ENCODE data around the gene NRIP1. TPM values are rescaled to one million over a fixed set of nuclear protein-coding genes. Genes with fewer than 3 reads are reported as not detected.

Gene NRIP1
- total and polyA plus RNA-seq, 2 donors (not counting 1 experiment from before 2014, with no cell fraction given), result 3.3 to 32.1 TPM

DNA sequence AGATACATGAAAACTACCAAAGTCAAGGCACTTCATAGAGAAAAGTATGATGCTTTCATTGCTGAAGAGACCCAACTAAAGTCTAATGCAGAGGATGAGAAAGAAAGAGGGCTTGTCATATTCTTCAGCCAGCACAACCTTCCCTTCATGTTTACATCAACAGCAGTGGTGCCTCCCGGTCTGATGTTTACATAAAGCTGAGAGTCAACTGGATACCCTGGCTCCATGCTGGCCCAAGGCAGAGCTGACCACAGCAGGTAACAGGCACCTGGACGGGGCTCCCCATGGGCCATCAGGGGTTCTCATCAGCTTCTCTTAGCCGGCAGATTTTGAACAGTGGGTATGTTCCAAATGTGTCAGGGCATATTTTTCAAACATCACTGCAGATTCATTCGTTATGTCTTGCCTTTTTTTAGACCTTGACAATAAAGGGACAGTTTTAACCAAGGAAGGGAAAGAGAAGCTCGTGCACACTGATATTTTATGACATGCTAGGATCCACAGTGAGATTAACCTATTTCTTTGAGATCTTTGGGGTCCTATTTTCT, 117.1 kb downstream of the NRIP1 start:
- ATAC-seq (ENCODE audit: low read depth) (no peak), DNase-seq (no peak)
- Histone ChIP-seq H3K4me2 (replicated peaks; ENCODE audit: low read depth, low read length, poor library complexity, severe bottlenecking) (no peak overlapping the region), H4K20me1 (ENCODE audit: control insufficient read depth, insufficient read depth, low read length, poor library complexity, severe bottlenecking) (no peaks in the 10 kb centered on the region), H3K27me3 (replicated peaks in 1 of 4; ENCODE audit: control extremely low read depth in 1 of 4, control insufficient read depth in 3 of 4, insufficient read depth in 4 of 4, low read length in 3 of 4) (no peaks in the 10 kb centered on the region), H3K4me3 (ENCODE audit: control extremely low read depth in 1 of 5, extremely low read depth in 1 of 5, insufficient read depth in 1 of 5, low read depth in 2 of 5, low read length in 4 of 5) (no peak overlapping the region), H3K36me3 (replicated peaks in 1 of 2; ENCODE audit: control extremely low read depth in 1 of 2, control insufficient read depth in 1 of 2, extremely low read depth in 1 of 2, insufficient read depth in 2 of 2, low read length in 1 of 2) (no peaks in the 10 kb centered on the region), H3K79me2 (ENCODE audit: control insufficient read depth, insufficient read depth, low read length) (no peaks in the 10 kb centered on the region), H2AFZ (ENCODE audit: insufficient read depth, low read depth, low read length, poor library complexity, severe bottlenecking) (no peak overlapping the region), H3K9me3 (ENCODE audit: control extremely low read depth in 1 of 3, control insufficient read depth in 2 of 3, insufficient read depth in 1 of 3, low read length in 2 of 3) (peaks cover 0 to 4% (median 2%) of the 10 kb centered on the region in 3 donors), H3K27ac (ENCODE audit: low read length in 2 of 2) (no peak overlapping the region), H3K4me1 (ENCODE audit: control insufficient read depth in 2 of 2, insufficient read depth in 2 of 2, low read length in 2 of 2) (no peaks in the 10 kb centered on the region), H3K9ac (ENCODE audit: low read length) (no peak overlapping the region)
- WGBS (ENCODE audit: insufficient coverage), result 100% methylated on average over 1 of the region's 5 CpGs
- intact Hi-C loops (cut with micrococcal nuclease), result no loop called here
- Mint-ChIP-seq H3K4me1 (no peaks in the 10 kb centered on the region), H3K9me3 (ENCODE audit: insufficient read depth) (peaks cover 2% of the 10 kb centered on the region), H3K27me3 (no peaks in the 10 kb centered on the region), H3K4me3 (no peak overlapping the region), H3K27ac (no peak overlapping the region)
- POLR2A ChIA-PET, result no interaction called here
- TF ChIP-seq EZH2 (IDR thresholded peaks at IDR 0.05; ENCODE audit: borderline replicate concordance, insufficient read depth, low read depth, low read length, poor library complexity, severe bottlenecking), result no peak
- TF ChIP-seq, protein P1, sequence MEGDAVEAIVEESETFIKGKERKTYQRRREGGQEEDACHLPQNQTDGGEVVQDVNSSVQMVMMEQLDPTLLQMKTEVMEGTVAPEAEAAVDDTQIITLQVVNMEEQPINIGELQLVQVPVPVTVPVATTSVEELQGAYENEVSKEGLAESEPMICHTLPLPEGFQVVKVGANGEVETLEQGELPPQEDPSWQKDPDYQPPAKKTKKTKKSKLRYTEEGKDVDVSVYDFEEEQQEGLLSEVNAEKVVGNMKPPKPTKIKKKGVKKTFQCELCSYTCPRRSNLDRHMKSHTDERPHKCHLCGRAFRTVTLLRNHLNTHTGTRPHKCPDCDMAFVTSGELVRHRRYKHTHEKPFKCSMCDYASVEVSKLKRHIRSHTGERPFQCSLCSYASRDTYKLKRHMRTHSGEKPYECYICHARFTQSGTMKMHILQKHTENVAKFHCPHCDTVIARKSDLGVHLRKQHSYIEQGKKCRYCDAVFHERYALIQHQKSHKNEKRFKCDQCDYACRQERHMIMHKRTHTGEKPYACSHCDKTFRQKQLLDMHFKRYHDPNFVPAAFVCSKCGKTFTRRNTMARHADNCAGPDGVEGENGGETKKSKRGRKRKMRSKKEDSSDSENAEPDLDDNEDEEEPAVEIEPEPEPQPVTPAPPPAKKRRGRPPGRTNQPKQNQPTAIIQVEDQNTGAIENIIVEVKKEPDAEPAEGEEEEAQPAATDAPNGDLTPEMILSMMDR (IDR thresholded peaks at IDR 0.05), result no peak
- CTCF ChIA-PET, result no interaction called here

DNA sequence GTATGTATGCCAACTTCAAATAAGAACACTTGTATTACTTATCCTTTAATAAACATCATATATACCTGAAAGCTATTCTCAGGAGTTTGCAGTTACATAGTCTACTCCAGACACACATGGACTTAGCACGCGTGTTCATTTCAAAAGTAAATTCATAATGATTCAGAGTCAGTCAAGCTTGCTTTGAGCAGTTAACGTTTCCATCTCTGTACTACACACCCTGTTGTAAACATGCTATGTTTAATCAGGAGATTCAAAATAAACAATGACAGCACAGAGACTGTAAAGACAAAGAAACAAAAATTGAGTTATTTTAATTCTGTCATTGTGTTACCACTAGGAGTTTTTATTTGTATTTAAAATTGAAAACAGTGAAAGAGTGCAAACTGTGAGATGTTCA, 119.6 kb downstream of the NRIP1 start:
- H3K4me3 Mint-ChIP-seq, result no peak overlapping the region
- CTCF ChIA-PET, result no interaction called here
- no peak for TF ChIP-seq EZH2 (IDR thresholded peaks at IDR 0.05; ENCODE audit: borderline replicate concordance, insufficient read depth, low read depth, low read length, poor library complexity, severe bottlenecking)
- TF ChIP-seq, protein P1 (IDR thresholded peaks at IDR 0.05), result no peak
- DNase-seq, result no peak
- H3K27me3 Mint-ChIP-seq, result no peaks in the 10 kb centered on the region
- no peak for ATAC-seq (ENCODE audit: low read depth)
- Histone ChIP-seq H3K4me1 (ENCODE audit: control insufficient read depth in 2 of 2, insufficient read depth in 2 of 2, low read length in 2 of 2) (no peaks in the 10 kb centered on the region), H3K79me2 (ENCODE audit: control insufficient read depth, insufficient read depth, low read length) (no peaks in the 10 kb centered on the region), H3K27me3 (replicated peaks in 1 of 4; ENCODE audit: control extremely low read depth in 1 of 4, control insufficient read depth in 3 of 4, insufficient read depth in 4 of 4, low read length in 3 of 4) (no peaks in the 10 kb centered on the region), H3K4me3 (ENCODE audit: control extremely low read depth in 1 of 5, extremely low read depth in 1 of 5, insufficient read depth in 1 of 5, low read depth in 2 of 5, low read length in 4 of 5) (no peak overlapping the region), H3K27ac (ENCODE audit: low read length in 2 of 2) (no peak overlapping the region), H2AFZ (ENCODE audit: insufficient read depth, low read depth, low read length, poor library complexity, severe bottlenecking) (no peak overlapping the region), H4K20me1 (ENCODE audit: control insufficient read depth, insufficient read depth, low read length, poor library complexity, severe bottlenecking) (no peaks in the 10 kb centered on the region), H3K9me3 (ENCODE audit: control extremely low read depth in 1 of 3, control insufficient read depth in 2 of 3, insufficient read depth in 1 of 3, low read length in 2 of 3) (peaks cover 1 to 4% (median 2%) of the 10 kb centered on the region in 3 donors), H3K4me2 (replicated peaks; ENCODE audit: low read depth, low read length, poor library complexity, severe bottlenecking) (no peak overlapping the region), H3K9ac (ENCODE audit: low read length) (no peak overlapping the region), H3K36me3 (replicated peaks in 1 of 2; ENCODE audit: control extremely low read depth in 1 of 2, control insufficient read depth in 1 of 2, extremely low read depth in 1 of 2, insufficient read depth in 2 of 2, low read length in 1 of 2) (no peaks in the 10 kb centered on the region)
- intact Hi-C loops (cut with micrococcal nuclease), result no loop called here
- H3K9me3 Mint-ChIP-seq (ENCODE audit: insufficient read depth), result peaks cover 2% of the 10 kb centered on the region
- 100% methylated on average over 2 of the region's 3 CpGs for WGBS (ENCODE audit: insufficient coverage)
- POLR2A ChIA-PET, result no interaction called here
- H3K4me1 Mint-ChIP-seq, result no peaks in the 10 kb centered on the region
- H3K27ac Mint-ChIP-seq, result no peak overlapping the region

Data from B cell (primary cell).